OCI-LY3 (cell line): Measurements from ENCODE around the gene CPT2.
A peak's percentile ranks its signal among the peaks of the same experiment; 100 is the strongest.

Experiments
- H2AFZ ChIP-seq: fragments of 200-600, 300-600 bp; shearing (Covaris generic); 2 replicates; pipeline ENCODE4 v1.6.0; 2014; ENCODE audit warnings: antibody characterized with exemption, low read depth, low read length
- H3K27ac ChIP-seq: fragments of 200-600, 300-600 bp; sonication (generic); 2 replicates; pipeline ENCODE4 v1.5.1; 2014; ENCODE audit warnings: mild to moderate bottlenecking, low read length, moderate library complexity, mixed read lengths
- H3K27me3 ChIP-seq: fragments of 200-600, 300-600 bp; sonication (generic); 2 replicates; pipeline ENCODE4 v1.6.1; 2014; ENCODE audit warnings: low read depth, low read length, mixed read lengths
- H3K36me3 ChIP-seq: fragments of 200-600, 300-600 bp; sonication (generic); replicated peaks from 2 replicates; pipeline ENCODE3; 2014; ENCODE audit warnings: low read depth, low read length, mixed read lengths
- H3K4me1 ChIP-seq: fragments of 300-600, 200-600 bp; sonication (generic); 2 replicates; pipeline ENCODE4 v1.6.1; 2014; ENCODE audit warnings: low read length, mixed read lengths
- H3K4me2 ChIP-seq: fragments of 200-600, 300-600 bp; sonication (generic); 2 replicates; pipeline ENCODE4 v1.6.1; 2014; ENCODE audit warnings: low read length, mixed read lengths
- H3K4me3 ChIP-seq: fragments of 300-600, 200-600 bp; sonication (generic); 2 replicates; pipeline ENCODE4 v1.5.1; 2014; ENCODE audit warnings: antibody characterized with exemption, mild to moderate bottlenecking, low read length, moderate library complexity
- H3K79me2 ChIP-seq: fragments of 300-600, 200-600 bp; shearing (Covaris generic); 2 replicates; pipeline ENCODE4 v1.6.1; 2014; ENCODE audit warnings: mild to moderate bottlenecking, low read length, mixed read lengths
- H3K9ac ChIP-seq: fragments of 300-600, 200-600 bp; shearing (Covaris generic); 2 replicates; pipeline ENCODE4 v1.6.0; 2014; ENCODE audit warnings: mild to moderate bottlenecking, low read length, moderate library complexity
- H3K9me3 ChIP-seq: fragments of 200-600, 300-600 bp; shearing (Covaris generic); 2 replicates; pipeline ENCODE4 v1.6.1; 2014; ENCODE audit warnings: low read length, mixed read lengths; ENCODE audit not compliant: insufficient read depth
- H4K20me1 ChIP-seq: fragments of 200-600, 300-600 bp; sonication (generic); 2 replicates; pipeline ENCODE4 v1.6.1; 2016; ENCODE audit warnings: low read length, mixed read lengths; ENCODE audit not compliant: insufficient read depth
- CTCF ChIP-seq: fragments of 200-600, 300-600 bp; sonication (generic); IDR thresholded peaks from 2 replicates; pipeline ENCODE4 v1.5.1; 2014; ENCODE audit warnings: antibody characterized with exemption, low read length, low read depth
- EZH2phosphoT487 ChIP-seq: fragments of 200-600 bp; shearing (Covaris generic); IDR thresholded peaks from 2 replicates; pipeline ENCODE4 v1.6.1; 2018; ENCODE audit warnings: antibody characterized with exemption, mixed run types, low read depth

CPT2 gene

GRCh38 chr1:53190210-53190611 is 6.4 kb upstream of the CPT2 start:
- Histone ChIP-seq H2AFZ (no peak overlapping the region), H3K4me1 (no peaks in the 10 kb centered on the region), H3K4me3 (no peak overlapping the region), H3K9ac (no peak overlapping the region), H3K9me3 (no peaks in the 10 kb centered on the region), H3K27me3 (peaks cover 8% of the 10 kb centered on the region), H3K4me2 (no peak overlapping the region), H3K36me3 (no peaks in the 10 kb centered on the region), H3K27ac (no peak overlapping the region), H4K20me1 (no peaks in the 10 kb centered on the region), H3K79me2 (no peaks in the 10 kb centered on the region)
- no peak for TF ChIP-seq CTCF
- TF ChIP-seq EZH2phosphoT487 = no peak

- no peak overlapping the region for H3K27ac ChIP-seq
- peak overlapping the region; percentile 93; the same call in 1 of the 2 replicates for H3K4me2 ChIP-seq
- no peak overlapping the region for H3K4me3 ChIP-seq
- no peak overlapping the region for H3K9ac ChIP-seq
- no peaks in the 10 kb centered on the region for H3K9me3 ChIP-seq
- no peaks in the 10 kb centered on the region for H4K20me1 ChIP-seq
- peaks cover 15% of the 10 kb centered on the region for H3K79me2 ChIP-seq
- H2AFZ ChIP-seq = peak overlapping the region; percentile 97; the same call in 1 of the 2 replicates
- H3K36me3 ChIP-seq = no peaks in the 10 kb centered on the region
- peaks cover 13% of the 10 kb centered on the region for H3K4me1 ChIP-seq
- TF ChIP-seq CTCF (no peak), EZH2phosphoT487 (no peak)
- no peaks in the 10 kb centered on the region for H3K27me3 ChIP-seq
These were observed 1.2 kb upstream of the CPT2 start for GRCh38 chr1:53195246-53196016.

- H3K79me2 ChIP-seq = peaks cover 15% of the 10 kb centered on the region
- H2AFZ ChIP-seq = peak overlapping the region; percentile 97
- H3K4me3 ChIP-seq = peak overlapping the region; percentile 98
- no peaks in the 10 kb centered on the region for H3K36me3 ChIP-seq
- H3K4me1 ChIP-seq = peaks cover 13% of the 10 kb centered on the region
- no peaks in the 10 kb centered on the region for H4K20me1 ChIP-seq
- no peaks in the 10 kb centered on the region for H3K27me3 ChIP-seq
- H3K9me3 ChIP-seq = no peaks in the 10 kb centered on the region
- peak overlapping the region; percentile 93 for H3K4me2 ChIP-seq
- H3K9ac ChIP-seq = peak overlapping the region; percentile 98
- TF ChIP-seq EZH2phosphoT487 (no peak), CTCF (no peak)
- H3K27ac ChIP-seq = no peak overlapping the region
These were observed 573 bp upstream of the CPT2 start for GRCh38 chr1:53196017-53196484.

- H2AFZ ChIP-seq = peak overlapping the region; percentile 97; the same call in 1 of the 2 replicates
- H3K9ac ChIP-seq = peak overlapping the region; percentile 98
- H3K9me3 ChIP-seq = no peaks in the 10 kb centered on the region
- no peaks in the 10 kb centered on the region for H4K20me1 ChIP-seq
- peaks cover 5% of the 10 kb centered on the region for H3K36me3 ChIP-seq
- peak overlapping the region; percentile 62 for H3K27ac ChIP-seq
- peaks cover 13% of the 10 kb centered on the region for H3K4me1 ChIP-seq
- no peaks in the 10 kb centered on the region for H3K27me3 ChIP-seq
- peaks cover 15% of the 10 kb centered on the region for H3K79me2 ChIP-seq
- H3K4me3 ChIP-seq = peak overlapping the region; percentile 98
- TF ChIP-seq EZH2phosphoT487 (no peak), CTCF (no peak)
- H3K4me2 ChIP-seq = peak overlapping the region; percentile 98
These were observed 922 bp downstream of the CPT2 start for GRCh38 chr1:53197291-53198200.
